Gastroesophageal sphincter (tissue), 4 donors: Measurements from ENCODE around the gene HS6ST3. TPM values are rescaled to one million over a fixed set of nuclear protein-coding genes. Genes with fewer than 3 reads are reported as not detected.
A peak's percentile ranks its signal among the peaks of the same experiment; 100 is the strongest.

Experiments
- ATAC-seq: fragments of 150-250 bp; one replicate; pipeline ENCODE4 v1.9.1; 2016; ENCODE audit warnings: mild to moderate bottlenecking, moderate library complexity
- H3K27ac ChIP-seq, 4 donors: fragments of 200-600 bp; sonication (generic) in 3 of 4; 1 replicate in 3 of 4; 2 replicates in 1 of 4; pipeline ENCODE4 v1.5.1; 2016 to 2019
- H3K27me3 ChIP-seq: fragments of 200-600 bp; sonication (generic); one replicate; pipeline ENCODE4 v1.5.1; 2019
- H3K36me3 ChIP-seq, 2 donors: fragments of 200-600 bp; sonication (generic); one replicate each; pipeline ENCODE4 v1.5.1; 2019; ENCODE audit warnings: control low read depth in 1 of 2
- H3K4me1 ChIP-seq, 3 donors: fragments of 200-600 bp; sonication (generic); 1 replicate in 2 of 3; 2 replicates in 1 of 3; pipeline ENCODE4 v1.5.1; 2016 to 2019; ENCODE audit warnings: control low read depth in 2 of 3
- H3K4me3 ChIP-seq, 2 donors: fragments of 200-600 bp; sonication (generic); one replicate each; pipeline ENCODE4 v1.5.1; 2019; ENCODE audit warnings: mild to moderate bottlenecking in 1 of 2, moderate library complexity in 1 of 2
- H3K9me3 ChIP-seq, 3 donors: fragments of 200-600 bp; sonication (generic); one replicate each; pipeline ENCODE4 v1.5.1; 2017 to 2019; ENCODE audit warnings: control low read depth in 2 of 3
- EP300 ChIP-seq: sonication (generic); formaldehyde crosslinking; IDR thresholded peaks from one replicate; pipeline ENCODE4 v1.6.1; 2017; ENCODE audit warnings: antibody characterized with exemption, mild to moderate bottlenecking
- POLR2A ChIP-seq, 2 donors: fragments of 450-650 bp; IDR thresholded peaks; one replicate each; pipeline ENCODE4 v1.6.1; 2017; ENCODE audit warnings: antibody characterized with exemption in 2 of 2, mild to moderate bottlenecking in 2 of 2, moderate library complexity in 1 of 2
- POLR2AphosphoS5 ChIP-seq: sonication (generic); formaldehyde crosslinking; IDR thresholded peaks from one replicate; pipeline ENCODE4 v1.6.1; 2017; ENCODE audit warnings: antibody characterized with exemption
- WGBS, 2 donors: methylation state at CpG; one replicate each; pipeline ENCODE4 v1.1.5; 2018; ENCODE audit warnings: low coverage in 1 of 2; 5-methylcytosine and 5-hydroxymethylcytosine counted together
- total RNA-seq, 4 donors: library from RNA; depleted of rRNA; stranded (reverse); fragments of >200 nt; gene quantifications; one replicate each; pipeline ENCODE4 v1.1.0, GENCODE V29; 2016
- TF ChIP-seq, protein P1 (sequence below), 4 experiments: fragments of 200-600 bp in 2 of 4; fragments of 450-650 bp in 2 of 4; sonication (generic) in 1 of 4; IDR thresholded peaks; one replicate each; pipeline ENCODE4 v1.5.1; 2017 to 2019; ENCODE audit warnings: antibody characterized with exemption in 4 of 4, mild to moderate bottlenecking in 2 of 4, moderate library complexity in 2 of 4

The HS6ST3 gene
- total RNA-seq, 4 donors from 2014 or later: 3.4 to 13.2 (median 5.2) TPM

- H3K27me3 ChIP-seq: peaks cover 65% of the 10 kb centered on the region
Measured at GRCh38 chr13:96086736-96087135, 3.2 kb upstream of the HS6ST3 start.

GRCh38 chr13:96089139-96089538 lies 768 bp upstream of the HS6ST3 start:
- Histone ChIP-seq H3K4me1 (peaks cover 0 to 32% (median 4%) of the 10 kb centered on the region in 3 donors), H3K27me3 (peaks cover 84% of the 10 kb centered on the region)
- ATAC-seq: no peak

More at GRCh38 chr13:96086736-96087135, 3.2 kb upstream of the HS6ST3 start:
- Histone ChIP-seq H3K36me3 (no peaks in the 10 kb centered on the region), H3K27ac (no peak overlapping the region), H3K4me3 (no peak overlapping the region), H3K4me1 (peaks cover 0 to 20% (median 4%) of the 10 kb centered on the region in 3 donors), H3K9me3 (no peaks in the 10 kb centered on the region)
- TF ChIP-seq, protein P1, sequence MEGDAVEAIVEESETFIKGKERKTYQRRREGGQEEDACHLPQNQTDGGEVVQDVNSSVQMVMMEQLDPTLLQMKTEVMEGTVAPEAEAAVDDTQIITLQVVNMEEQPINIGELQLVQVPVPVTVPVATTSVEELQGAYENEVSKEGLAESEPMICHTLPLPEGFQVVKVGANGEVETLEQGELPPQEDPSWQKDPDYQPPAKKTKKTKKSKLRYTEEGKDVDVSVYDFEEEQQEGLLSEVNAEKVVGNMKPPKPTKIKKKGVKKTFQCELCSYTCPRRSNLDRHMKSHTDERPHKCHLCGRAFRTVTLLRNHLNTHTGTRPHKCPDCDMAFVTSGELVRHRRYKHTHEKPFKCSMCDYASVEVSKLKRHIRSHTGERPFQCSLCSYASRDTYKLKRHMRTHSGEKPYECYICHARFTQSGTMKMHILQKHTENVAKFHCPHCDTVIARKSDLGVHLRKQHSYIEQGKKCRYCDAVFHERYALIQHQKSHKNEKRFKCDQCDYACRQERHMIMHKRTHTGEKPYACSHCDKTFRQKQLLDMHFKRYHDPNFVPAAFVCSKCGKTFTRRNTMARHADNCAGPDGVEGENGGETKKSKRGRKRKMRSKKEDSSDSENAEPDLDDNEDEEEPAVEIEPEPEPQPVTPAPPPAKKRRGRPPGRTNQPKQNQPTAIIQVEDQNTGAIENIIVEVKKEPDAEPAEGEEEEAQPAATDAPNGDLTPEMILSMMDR (IDR thresholded peaks at IDR 0.05): no peak
- TF ChIP-seq POLR2AphosphoS5 (no peak), POLR2A (IDR thresholded peaks at IDR 0.05) (no peak), EP300 (no peak)
- 70 to 100% methylated on average over 1 of the region's 1 CpG for WGBS, 2 donors
- ATAC-seq: no peak

DNA sequence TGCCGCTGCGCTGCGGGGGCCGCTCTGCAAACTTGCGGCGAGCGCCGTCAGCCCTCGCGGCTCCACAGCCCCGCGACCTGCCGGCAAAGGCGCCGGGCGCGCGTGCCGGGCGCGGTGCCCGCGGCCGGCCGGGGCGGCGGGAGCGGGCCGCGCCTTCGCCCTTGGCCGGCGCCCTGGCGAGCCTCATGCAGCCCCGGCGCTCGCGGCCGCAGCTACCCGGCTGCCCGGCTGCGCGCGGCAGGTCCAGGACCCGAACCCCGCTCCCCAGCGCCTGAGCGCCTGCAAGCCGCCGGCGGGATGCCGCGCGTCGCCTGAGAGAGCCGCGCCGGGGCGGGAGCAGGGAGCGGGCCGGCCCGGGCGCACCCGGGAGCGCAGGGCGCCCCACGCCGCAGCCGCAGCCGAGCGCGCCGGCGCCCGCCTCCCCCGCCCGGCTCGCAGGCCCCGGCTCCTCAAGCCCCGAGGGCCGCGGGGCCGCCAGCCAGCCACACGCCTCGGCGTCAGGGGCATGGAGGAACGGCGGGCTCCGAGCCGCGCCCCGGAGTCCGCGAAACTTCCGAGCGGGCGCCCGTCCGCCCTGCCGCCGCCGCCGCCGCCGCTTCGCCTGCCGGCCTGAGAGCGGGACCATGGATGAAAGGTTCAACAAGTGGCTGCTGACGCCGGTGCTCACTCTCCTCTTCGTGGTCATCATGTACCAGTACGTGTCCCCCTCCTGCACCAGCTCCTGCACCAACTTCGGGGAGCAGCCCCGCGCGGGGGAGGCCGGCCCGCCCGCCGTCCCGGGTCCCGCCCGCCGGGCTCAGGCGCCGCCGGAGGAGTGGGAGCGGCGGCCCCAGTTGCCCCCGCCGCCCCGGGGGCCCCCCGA lies 564 bp downstream of the HS6ST3 start:
- Histone ChIP-seq H3K4me3 (peak overlapping the region; percentile 37 to 60), H3K9me3 (no peaks in the 10 kb centered on the region), H3K4me1 (peaks cover 0 to 32% (median 4%) of the 10 kb centered on the region in 3 donors), H3K36me3 (no peaks in the 10 kb centered on the region), H3K27ac (peak overlapping the region in 3 of 4 donors; percentile 70 to 80 (median 76)), H3K27me3 (peaks cover 81% of the 10 kb centered on the region)
- ATAC-seq: peak; percentile 30
- TF ChIP-seq POLR2A (IDR thresholded peaks at IDR 0.05): no peak
- TF ChIP-seq EP300: no peak
- no peak for TF ChIP-seq POLR2AphosphoS5
- TF ChIP-seq, protein P1 (IDR thresholded peaks at IDR 0.05): no peak
- no CpG with 5 or more reads among the region's 133 CpGs for WGBS, 2 donors

More at GRCh38 chr13:96089139-96089538, 768 bp upstream of the HS6ST3 start:
- 67 to 68% methylated on average over 4 of the region's 4 CpGs for WGBS, 2 donors
- Histone ChIP-seq H3K4me3 (no peak overlapping the region), H3K9me3 (no peaks in the 10 kb centered on the region), H3K27ac (no peak overlapping the region), H3K36me3 (no peaks in the 10 kb centered on the region)
- no peak for TF ChIP-seq EP300
- TF ChIP-seq POLR2A (IDR thresholded peaks at IDR 0.05): no peak
- TF ChIP-seq, protein P1 (IDR thresholded peaks at IDR 0.05): no peak
- TF ChIP-seq POLR2AphosphoS5: no peak

GRCh38 chr13:96091164-96092117 lies 1.5 kb downstream of the HS6ST3 start:
- TF ChIP-seq POLR2A (IDR thresholded peaks at IDR 0.05): no peak
- no peak for TF ChIP-seq EP300
- TF ChIP-seq, protein P1 (IDR thresholded peaks at IDR 0.05): no peak
- TF ChIP-seq POLR2AphosphoS5: no peak
- H3K27me3 ChIP-seq: peaks cover 72% of the 10 kb centered on the region
- H3K36me3 ChIP-seq: no peaks in the 10 kb centered on the region
- peak; percentile 31 for ATAC-seq
- H3K27ac ChIP-seq: peak overlapping the region in 3 of 4 donors; percentile 70 to 80 (median 76)
- H3K4me1 ChIP-seq: peaks cover 0 to 32% (median 4%) of the 10 kb centered on the region in 3 donors
- H3K9me3 ChIP-seq: no peaks in the 10 kb centered on the region
- H3K4me3 ChIP-seq: peak overlapping the region; percentile 33 to 60
- WGBS, 2 donors: 4 to 15% methylated on average over 4 to 9 of the region's 57 CpGs
